Ishikawa (cell line): Measurements from ENCODE around the gene MAL.

Experiments
- CEBPB ChIP-seq: IDR thresholded peaks from 2 replicates; pipeline ENCODE4 v1.6.1; 2012
- CREB1 ChIP-seq: IDR thresholded peaks from 2 replicates; pipeline ENCODE4 v1.6.1; 2012; ENCODE audit warnings: low read depth
- EGR1 ChIP-seq: IDR thresholded peaks from 2 replicates; pipeline ENCODE4 v1.6.1; 2012
- EP300 ChIP-seq: IDR thresholded peaks from 2 replicates; pipeline ENCODE4 v1.6.1; 2012; ENCODE audit warnings: borderline replicate concordance
- FOXM1 ChIP-seq: IDR thresholded peaks from 2 replicates; pipeline ENCODE4 v1.6.1; 2012; ENCODE audit warnings: low read depth, borderline replicate concordance
- MAX ChIP-seq: IDR thresholded peaks from 2 replicates; pipeline ENCODE4 v1.6.1; 2012
- NFIC ChIP-seq: IDR thresholded peaks from 2 replicates; pipeline ENCODE4 v1.6.1; 2012
- RAD21 ChIP-seq: IDR thresholded peaks from 2 replicates; pipeline ENCODE4 v1.6.1; 2012; ENCODE audit warnings: low read depth
- REST ChIP-seq: IDR thresholded peaks from 2 replicates; pipeline ENCODE4 v1.6.1; 2012; ENCODE audit warnings: low read depth, mild to moderate bottlenecking
- TAF1 ChIP-seq: IDR thresholded peaks from 2 replicates; pipeline ENCODE4 v1.6.1; 2012; ENCODE audit warnings: low read depth, mild to moderate bottlenecking
- TCF12 ChIP-seq: IDR thresholded peaks from 2 replicates; pipeline ENCODE4 v1.6.1; 2012; ENCODE audit warnings: low read depth
- TEAD4 ChIP-seq: IDR thresholded peaks from 2 replicates; pipeline ENCODE4 v1.6.1; 2012
- USF1 ChIP-seq: IDR thresholded peaks from 2 replicates; pipeline ENCODE4 v1.6.1; 2012
- YY1 ChIP-seq: IDR thresholded peaks from 2 replicates; pipeline ENCODE4 v1.6.1; 2012; ENCODE audit warnings: low read depth
- ZBTB7A ChIP-seq: IDR thresholded peaks from 2 replicates; pipeline ENCODE4 v1.6.1; 2012; ENCODE audit warnings: low read depth

MAL gene

GRCh38 chr2:94994063-94994913, 31.2 kb upstream of the MAL start:
- TF ChIP-seq EP300 (no peak), YY1 (no peak), REST (no peak), CEBPB (no peak), TAF1 (no peak), NFIC (no peak), FOXM1 (no peak), USF1 (no peak)

GRCh38 chr2:94994914-94995552, 30.5 kb upstream of the MAL start:
- TF ChIP-seq CEBPB (no peak), REST (no peak), TCF12 (no peak), YY1 (no peak), CREB1 (no peak), TAF1 (no peak), MAX (no peak)

- TF ChIP-seq TAF1 (0 out of 2 replicates have a peak, but pooled peaks have one; percentile 8), EGR1 (no peak)
These were observed 29.8 kb upstream of the MAL start for GRCh38 chr2:94995553-94996304.

GRCh38 chr2:94996305-94997100, 29.0 kb upstream of the MAL start:
- no peak for TF ChIP-seq YY1
- TF ChIP-seq TAF1 = no peak
- no peak for TF ChIP-seq CREB1
- TF ChIP-seq NFIC = peak; percentile 61
- TF ChIP-seq TCF12 = peak; percentile 62
- TF ChIP-seq RAD21 = no peak
- no peak for TF ChIP-seq USF1
- TF ChIP-seq TEAD4 = peak; percentile 67
- TF ChIP-seq ZBTB7A = 0 out of 2 replicates have a peak, but pooled peaks have one; percentile 29
- no peak for TF ChIP-seq CEBPB
- peak; percentile 29; the same call in 1 of the 2 replicates for TF ChIP-seq EP300
- TF ChIP-seq EGR1 = no peak
- TF ChIP-seq MAX = peak; percentile 52; the same call in 1 of the 2 replicates
- TF ChIP-seq FOXM1 = peak; percentile 76
- TF ChIP-seq REST = no peak
